Measurements from ENCODE around the gene CA10.

GRCh38 chr17:51946311-51946710 lies 212.2 kb downstream of the CA10 start:
- TF ChIP-seq CTCF (IDR thresholded peaks at IDR 0.05) (no peak), POLR2A (IDR thresholded peaks at IDR 0.05) (no peak)

Data from sigmoid colon (tissue), 3 donors.